Omental fat pad (tissue), 4 donors: Measurements from ENCODE around the gene ATG2B. TPM values are rescaled to one million over a fixed set of nuclear protein-coding genes. Genes with fewer than 3 reads are reported as not detected.
"Not testable (repeated sequence)": the region's sequence is repeated elsewhere in the genome, so short reads cannot be mapped to it uniquely, and the experiment has no call there.

Source experiments
- ATAC-seq: fragments of 150-250 bp; one replicate; pipeline ENCODE4 v1.9.1; 2016; ENCODE audit warnings: mild to moderate bottlenecking, moderate library complexity; ENCODE audit not compliant: low FRiP score
- DNase-seq: peaks from one replicate; pipeline ENCODE4 v3.0.0-alpha.2; 2019; ENCODE audit warnings: low spot score
- CTCF ChIP-seq, 3 donors: fragments of 450-650 bp; IDR thresholded peaks; one replicate each; pipeline ENCODE4 v1.5.1; 2016 to 2017; ENCODE audit warnings: antibody characterized with exemption in 3 of 3, mild to moderate bottlenecking in 3 of 3, moderate library complexity in 2 of 3
- total RNA-seq, 4 donors: library from RNA; depleted of rRNA; stranded (reverse); fragments of >200 nt; gene quantifications; one replicate each; pipeline ENCODE4 v1.1.0, GENCODE V29; 2016

ATG2B gene
- total RNA-seq, 4 donors from 2014 or later: 22.9 to 33.1 (median 27.3) TPM

- DNase-seq (no peak), ATAC-seq (no peak)
- TF ChIP-seq CTCF (IDR thresholded peaks at IDR 0.05): no peak
Observed at GRCh38 chr14:96349286-96350075, 13.7 kb downstream of the ATG2B start.

GRCh38 chr14:96347957-96348356, 15.2 kb downstream of the ATG2B start:
- not testable (repeated sequence) for DNase-seq, ATAC-seq

DNA sequence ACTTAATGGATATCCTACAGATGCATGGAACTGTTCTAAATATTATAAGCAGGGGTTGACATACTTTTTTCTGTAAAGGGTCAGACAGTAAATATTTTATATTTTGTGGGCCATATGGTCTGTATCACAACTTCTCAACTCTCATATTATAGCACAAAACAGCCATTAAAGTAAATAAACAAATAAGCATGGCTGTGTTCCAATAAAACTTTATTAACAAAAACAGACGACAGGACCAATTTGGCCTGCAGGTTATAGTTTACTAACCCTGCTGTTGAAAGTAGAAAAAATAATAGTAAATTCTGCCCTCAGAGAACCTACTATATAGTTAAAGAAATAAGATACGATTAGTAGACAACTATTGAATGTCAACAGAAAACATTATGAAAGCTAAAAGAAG, 17.5 kb downstream of the ATG2B start:
- no peak for DNase-seq
- ATAC-seq: no peak
- no peak for TF ChIP-seq CTCF (IDR thresholded peaks at IDR 0.05)

DNA sequence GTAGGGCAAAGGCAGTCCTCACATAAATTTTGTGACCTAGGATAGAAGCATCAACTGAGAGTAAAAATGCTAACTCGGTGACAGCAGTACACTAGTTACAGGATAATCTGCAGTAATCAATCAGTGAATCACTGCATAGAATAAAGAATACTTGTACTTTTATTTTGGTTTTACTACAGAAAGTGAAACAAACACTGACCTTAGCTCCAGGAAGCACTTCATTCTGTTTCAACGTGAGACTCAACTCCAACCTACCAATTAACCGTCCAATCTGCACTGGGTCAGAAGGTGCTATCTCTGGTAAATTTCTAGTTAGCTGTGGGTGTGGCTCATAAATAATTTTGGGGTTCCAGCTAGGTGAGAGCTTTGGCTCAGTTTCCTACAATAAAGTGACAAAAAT, 21.8 kb downstream of the ATG2B start:
- no peak for ATAC-seq
- no peak for TF ChIP-seq CTCF (IDR thresholded peaks at IDR 0.05)

DNA sequence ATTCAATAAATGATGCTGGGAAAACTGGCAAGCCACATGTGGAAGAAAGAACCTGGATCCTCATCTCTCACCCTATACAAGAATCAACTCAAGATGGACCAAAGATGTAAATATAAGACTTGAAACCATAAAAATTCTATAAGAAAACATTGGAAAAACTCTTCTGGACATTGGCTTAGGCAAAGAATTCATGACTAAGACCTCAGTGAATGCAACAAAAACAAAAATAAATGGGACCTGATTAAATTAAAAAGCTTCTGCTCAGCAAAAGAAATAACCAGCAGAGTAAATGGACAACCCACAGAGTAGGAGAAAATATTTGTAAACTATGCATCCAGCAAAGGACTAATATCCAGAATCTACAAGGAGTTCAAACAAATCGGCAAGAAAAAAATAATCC, 24.6 kb downstream of the ATG2B start:
- ATAC-seq: no peak
- no peak for DNase-seq
- TF ChIP-seq CTCF (IDR thresholded peaks at IDR 0.05): no peak

More for the DNA sequence above, 21.8 kb downstream of the ATG2B start:
- no peak for DNase-seq

GRCh38 chr14:96324219-96324618, 38.9 kb downstream of the ATG2B start:
- ATAC-seq: no peak
- TF ChIP-seq CTCF (IDR thresholded peaks at IDR 0.05): no peak

DNA sequence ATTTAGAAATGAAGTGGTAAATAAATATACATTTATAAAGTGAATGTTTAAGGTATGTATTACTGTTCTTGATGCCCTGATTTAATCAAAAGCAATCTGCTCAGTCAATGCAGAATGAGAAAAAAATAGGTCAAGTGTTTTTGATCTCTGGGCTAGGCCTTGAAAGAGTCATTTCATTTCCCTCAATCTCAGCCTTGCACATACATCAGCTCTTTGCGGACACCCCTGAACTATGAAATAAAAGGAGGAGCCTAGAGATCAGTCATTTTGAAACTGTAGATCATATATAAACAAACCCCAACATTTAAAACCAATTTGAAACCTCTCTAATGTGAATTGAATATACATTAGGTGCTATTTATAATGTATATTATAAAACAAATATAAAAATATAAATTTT, 42.5 kb downstream of the ATG2B start:
- DNase-seq: no peak
- no peak for TF ChIP-seq CTCF (IDR thresholded peaks at IDR 0.05)
- ATAC-seq: no peak

More at GRCh38 chr14:96324219-96324618, 38.9 kb downstream of the ATG2B start:
- no peak for DNase-seq
